Islet precursor cell (in vitro differentiated cells): ENCODE results near the gene TOMM5.
"Not testable (repeated sequence)": the region's sequence is repeated elsewhere in the genome, so short reads cannot be mapped to it uniquely, and the experiment has no call there.

Source experiments
- DNase-seq: peaks from one replicate; pipeline ENCODE4 v3.0.0-alpha.2; 2018

TOMM5 gene

GRCh38 chr9:37609735-37610397 is 17.5 kb upstream of the TOMM5 start:
- no peak for DNase-seq

- DNase-seq = no peak
Measured at GRCh38 chr9:37608250-37608649, 15.9 kb upstream of the TOMM5 start.

- no peak for DNase-seq
Measured at GRCh38 chr9:37604296-37604695, 11.9 kb upstream of the TOMM5 start.

GRCh38 chr9:37602817-37603216 is 10.4 kb upstream of the TOMM5 start:
- DNase-seq = no peak

- DNase-seq = not testable (repeated sequence)
Measured at GRCh38 chr9:37602061-37602460, 9.7 kb upstream of the TOMM5 start.

- no peak for DNase-seq
Measured at GRCh38 chr9:37596504-37596903, 4.1 kb upstream of the TOMM5 start.

- no peak for DNase-seq
Measured at GRCh38 chr9:37593883-37594448, 1.6 kb upstream of the TOMM5 start.

GRCh38 chr9:37587521-37587920 is 4.9 kb downstream of the TOMM5 start:
- no peak for DNase-seq

GRCh38 chr9:37583522-37584121 is 8.8 kb downstream of the TOMM5 start:
- DNase-seq = no peak

- DNase-seq = no peak
Measured at GRCh38 chr9:37582548-37583157, 9.7 kb downstream of the TOMM5 start.

- peak; percentile 92 for DNase-seq
Measured at GRCh38 chr9:37575921-37576721, 16.3 kb downstream of the TOMM5 start, which contains the start of gene FBXO10. FBXO10 (minus strand) TSS chr9:37576380; CDS start chr9:37541768, 34,612 bp downstream.

GRCh38 chr9:37575511-37575914 is 16.9 kb downstream of the TOMM5 start:
- DNase-seq = no peak

GRCh38 chr9:37575001-37575400 is 17.4 kb downstream of the TOMM5 start:
- no peak for DNase-seq

- DNase-seq = peak; percentile 71
Measured at GRCh38 chr9:37574241-37574721, 18.1 kb downstream of the TOMM5 start.

- DNase-seq = no peak
Measured at GRCh38 chr9:37571282-37571681, 21.1 kb downstream of the TOMM5 start.

- DNase-seq = no peak
Measured at GRCh38 chr9:37566716-37567115, 25.7 kb downstream of the TOMM5 start.

GRCh38 chr9:37565661-37566618 is 26.5 kb downstream of the TOMM5 start:
- no peak for DNase-seq

- DNase-seq = no peak
Measured at GRCh38 chr9:37564916-37565315, 27.5 kb downstream of the TOMM5 start.

- no peak for DNase-seq
Measured at GRCh38 chr9:37563806-37564513, 28.4 kb downstream of the TOMM5 start.

- no peak for DNase-seq
Measured at GRCh38 chr9:37562826-37563225, 29.6 kb downstream of the TOMM5 start.

- DNase-seq = no peak
Measured at GRCh38 chr9:37561682-37562081, 30.7 kb downstream of the TOMM5 start.
